NCI-H2227 treated with DMSO at 0.1 percent for 48 hours (cell line): ENCODE results near the gene BSPH1.
"Not testable (repeated sequence)": the region's sequence is repeated elsewhere in the genome, so short reads cannot be mapped to it uniquely, and the experiment has no call there.

ENCODE experiments used
- DNase-seq: peaks from one replicate; lab custom pipeline; 2025; lab: John Stamatoyannopoulos, UW

The BSPH1 gene

DNA sequence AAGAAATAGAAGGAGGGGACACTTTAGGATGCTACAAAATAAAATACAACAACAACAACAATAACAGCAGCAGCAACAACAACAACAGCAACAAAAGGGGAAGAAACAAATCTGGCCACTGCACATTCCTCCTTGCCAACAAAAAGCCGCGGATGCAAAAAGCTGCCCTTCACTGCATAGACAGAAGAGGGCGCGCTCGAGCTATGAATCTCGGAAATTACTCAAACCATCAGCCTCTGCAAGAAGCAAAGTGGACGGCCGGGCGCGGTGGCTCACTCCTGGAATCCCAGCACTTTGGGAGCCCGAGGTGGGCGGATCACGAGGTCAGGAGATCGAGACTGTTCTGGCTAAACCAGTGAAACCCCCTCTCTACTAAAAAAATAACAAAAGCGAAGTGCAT lies 71.9 kb downstream of the BSPH1 start:
- DNase-seq: not testable (repeated sequence)
